ENCODE results near the gene STX3. TPM values are rescaled to one million over a fixed set of nuclear protein-coding genes. Genes with fewer than 3 reads are reported as not detected.
A peak's percentile ranks its signal among the peaks of the same experiment; 100 is the strongest.

STX3 gene
- total RNA-seq, 1 donor from 2014 or later = 14.5 TPM

DNA sequence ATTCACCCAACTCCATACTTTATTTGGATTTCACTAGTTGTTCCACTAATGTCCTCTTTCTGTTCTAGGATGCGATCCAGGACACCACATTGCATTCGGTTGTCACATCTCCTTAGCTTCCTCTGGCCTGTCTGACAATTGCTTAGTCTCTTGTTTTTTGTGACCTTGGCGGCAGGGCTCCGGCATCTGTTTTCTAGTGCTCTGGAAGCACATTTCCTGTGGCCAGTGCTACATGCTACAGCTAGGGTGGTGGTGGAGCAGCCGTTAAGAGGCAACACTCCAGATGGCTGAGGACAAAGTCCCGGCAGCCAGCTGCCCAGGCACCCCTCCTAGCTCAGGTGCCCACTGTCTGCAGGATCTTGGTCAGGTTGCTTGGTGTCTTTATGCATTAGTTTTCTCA lies 6.8 kb downstream of the STX3 start:
- ChIA-PET CTCF (no interaction called here), POLR2A (no interaction called here)
- intact Hi-C loops (cut with micrococcal nuclease) = no loop called here
- Mint-ChIP-seq H3K27ac (no peak overlapping the region), H3K4me1 (peaks cover 16% of the 10 kb centered on the region), H3K27me3 (no peaks in the 10 kb centered on the region), H3K36me3 (ENCODE audit: low read depth) (peaks cover 3% of the 10 kb centered on the region), H3K4me3 (no peak overlapping the region), H3K9me3 (no peaks in the 10 kb centered on the region)
- DNase-seq (no peak), ATAC-seq (ENCODE audit: low read depth) (no peak)
- TF ChIP-seq, protein P1, sequence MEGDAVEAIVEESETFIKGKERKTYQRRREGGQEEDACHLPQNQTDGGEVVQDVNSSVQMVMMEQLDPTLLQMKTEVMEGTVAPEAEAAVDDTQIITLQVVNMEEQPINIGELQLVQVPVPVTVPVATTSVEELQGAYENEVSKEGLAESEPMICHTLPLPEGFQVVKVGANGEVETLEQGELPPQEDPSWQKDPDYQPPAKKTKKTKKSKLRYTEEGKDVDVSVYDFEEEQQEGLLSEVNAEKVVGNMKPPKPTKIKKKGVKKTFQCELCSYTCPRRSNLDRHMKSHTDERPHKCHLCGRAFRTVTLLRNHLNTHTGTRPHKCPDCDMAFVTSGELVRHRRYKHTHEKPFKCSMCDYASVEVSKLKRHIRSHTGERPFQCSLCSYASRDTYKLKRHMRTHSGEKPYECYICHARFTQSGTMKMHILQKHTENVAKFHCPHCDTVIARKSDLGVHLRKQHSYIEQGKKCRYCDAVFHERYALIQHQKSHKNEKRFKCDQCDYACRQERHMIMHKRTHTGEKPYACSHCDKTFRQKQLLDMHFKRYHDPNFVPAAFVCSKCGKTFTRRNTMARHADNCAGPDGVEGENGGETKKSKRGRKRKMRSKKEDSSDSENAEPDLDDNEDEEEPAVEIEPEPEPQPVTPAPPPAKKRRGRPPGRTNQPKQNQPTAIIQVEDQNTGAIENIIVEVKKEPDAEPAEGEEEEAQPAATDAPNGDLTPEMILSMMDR (IDR thresholded peaks at IDR 0.05) = no peak

DNA sequence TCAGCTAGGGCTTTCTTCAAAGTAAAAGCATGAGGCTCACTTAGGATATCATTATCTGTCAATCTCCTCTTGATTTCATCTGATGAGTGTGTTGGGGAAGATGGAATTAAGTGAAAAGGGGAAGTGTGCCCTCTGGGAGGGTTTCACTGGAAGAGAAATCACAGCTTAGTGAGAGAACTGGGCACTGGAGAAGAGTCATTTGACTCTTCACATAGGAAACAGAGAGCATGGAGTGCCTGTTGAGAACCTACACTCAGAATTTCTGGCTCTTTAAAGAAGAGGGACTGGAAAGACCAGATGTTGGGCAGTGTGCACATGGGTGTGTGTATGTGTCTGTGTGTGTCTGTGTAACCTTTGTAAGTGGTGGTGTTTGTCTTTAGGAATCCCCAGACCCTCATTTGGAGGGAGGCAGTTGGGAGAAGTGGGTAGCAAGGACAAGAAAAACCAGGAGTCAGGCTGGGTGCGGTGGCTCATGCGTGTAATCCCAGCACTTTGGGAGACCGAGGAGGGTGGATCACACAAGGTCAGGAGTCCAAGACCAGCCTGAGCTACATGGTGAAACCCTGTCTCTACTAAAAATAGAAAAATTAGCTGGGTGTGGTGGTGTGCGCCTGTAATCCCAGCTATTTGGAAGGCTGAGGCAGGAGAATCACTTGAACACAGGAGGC lies 10.0 kb downstream of the STX3 start:
- no peaks in the 10 kb centered on the region for H3K9me3 Mint-ChIP-seq
- H3K36me3 Mint-ChIP-seq (ENCODE audit: low read depth) = peaks cover 3% of the 10 kb centered on the region
- ChIA-PET CTCF (no interaction called here), POLR2A (no interaction called here)
- ATAC-seq (ENCODE audit: low read depth) = no peak
- intact Hi-C loops (cut with micrococcal nuclease) = no loop called here
- H3K27me3 Mint-ChIP-seq = no peaks in the 10 kb centered on the region
- no peak overlapping the region for H3K27ac Mint-ChIP-seq
- TF ChIP-seq, protein P1 (IDR thresholded peaks at IDR 0.05) = no peak
- H3K4me1 Mint-ChIP-seq = peaks cover 11% of the 10 kb centered on the region
- no peak overlapping the region for H3K4me3 Mint-ChIP-seq
- DNase-seq = no peak

DNA sequence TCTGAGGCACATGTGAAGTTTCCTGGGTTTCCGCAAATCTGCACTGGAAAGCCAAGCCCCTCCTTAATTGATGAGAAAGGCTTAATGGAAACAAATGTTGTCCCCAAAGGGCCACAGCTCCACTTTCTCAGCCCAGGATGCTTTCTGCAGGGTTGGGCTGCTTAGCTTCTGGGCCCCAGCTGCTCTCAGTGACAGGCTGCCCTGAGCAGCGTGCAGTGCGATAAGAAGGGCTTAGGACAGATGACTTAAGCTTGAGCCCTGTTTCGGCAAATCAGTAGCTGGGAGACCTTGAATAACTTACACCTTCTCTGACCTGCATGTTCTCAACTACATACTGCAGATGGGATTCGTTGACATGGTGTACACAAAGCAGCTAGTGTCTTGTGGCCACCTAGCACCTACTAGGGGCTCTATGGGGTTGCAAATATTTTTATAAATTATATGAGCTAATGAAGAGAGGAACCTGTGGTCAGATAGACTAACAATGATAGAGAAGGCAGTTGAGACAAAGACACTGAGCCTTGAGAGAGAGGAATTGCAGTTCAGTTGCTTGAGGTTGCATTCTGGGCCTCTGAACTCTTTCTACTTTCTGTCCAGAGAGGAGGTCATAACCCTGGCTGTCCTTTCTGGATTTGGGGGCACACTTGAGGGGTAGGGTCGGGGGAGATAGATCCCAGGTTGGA lies 11.5 kb downstream of the STX3 start:
- ChIA-PET POLR2A (interaction anchor here (0.7 to 1.1 kb wide), 2 partner anchors 12 to 44 kb away, joined by 3 read pairs; partner anchors contain the start of genes MRPL16 and STX3), CTCF (interaction anchor here (1.2 kb wide), 1 partner anchor 12 kb away, joined by 3 read pairs; the partner anchor contains the start of gene STX3)
- peak overlapping the region; percentile 6 for H3K27ac Mint-ChIP-seq
- DNase-seq (no peak), ATAC-seq (ENCODE audit: low read depth) (no peak)
- intact Hi-C loops (cut with micrococcal nuclease) = no loop called here
- peaks cover 22% of the 10 kb centered on the region for H3K4me1 Mint-ChIP-seq
- no peak overlapping the region for H3K4me3 Mint-ChIP-seq
- H3K9me3 Mint-ChIP-seq = no peaks in the 10 kb centered on the region
- H3K36me3 Mint-ChIP-seq (ENCODE audit: low read depth) = peaks cover 3% of the 10 kb centered on the region
- TF ChIP-seq, protein P1 (IDR thresholded peaks at IDR 0.05) = no peak
- no peaks in the 10 kb centered on the region for H3K27me3 Mint-ChIP-seq

DNA sequence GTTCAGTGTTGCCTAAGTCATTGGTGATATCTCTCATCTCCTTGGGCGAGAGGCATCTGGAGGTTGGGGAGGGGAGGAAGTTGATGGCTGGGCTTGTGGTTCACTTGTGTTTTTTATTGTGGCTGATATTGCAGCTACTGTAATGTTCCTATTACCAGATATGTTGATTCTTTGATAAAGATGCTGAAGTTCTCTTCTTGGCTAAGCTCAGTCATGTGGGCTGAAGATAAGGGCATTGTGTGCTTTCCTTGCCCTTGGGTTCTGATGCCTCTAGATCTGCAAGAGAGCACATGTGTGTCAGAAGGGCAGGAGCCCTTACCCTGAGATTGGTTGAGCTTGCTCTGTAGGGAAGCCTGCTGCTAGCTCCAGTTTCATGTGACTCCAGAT lies 12.0 kb downstream of the STX3 start:
- Mint-ChIP-seq H3K4me3 (no peak overlapping the region), H3K36me3 (ENCODE audit: low read depth) (peaks cover 3% of the 10 kb centered on the region), H3K27ac (peak overlapping the region; percentile 6), H3K27me3 (no peaks in the 10 kb centered on the region), H3K9me3 (no peaks in the 10 kb centered on the region), H3K4me1 (peaks cover 28% of the 10 kb centered on the region)
- intact Hi-C loops (cut with micrococcal nuclease) = no loop called here
- CTCF ChIA-PET = interaction anchor here (1.2 kb wide), 1 partner anchor 13 kb away, joined by 3 read pairs; the partner anchor contains the start of gene STX3
- POLR2A ChIA-PET = interaction anchor here (0.7 kb wide), 1 partner anchor 12 kb away, joined by 3 read pairs; the partner anchor contains the start of gene STX3
- no peak for DNase-seq
- TF ChIP-seq, protein P1 (IDR thresholded peaks at IDR 0.05) = no peak
- ATAC-seq (ENCODE audit: low read depth) = no peak

DNA sequence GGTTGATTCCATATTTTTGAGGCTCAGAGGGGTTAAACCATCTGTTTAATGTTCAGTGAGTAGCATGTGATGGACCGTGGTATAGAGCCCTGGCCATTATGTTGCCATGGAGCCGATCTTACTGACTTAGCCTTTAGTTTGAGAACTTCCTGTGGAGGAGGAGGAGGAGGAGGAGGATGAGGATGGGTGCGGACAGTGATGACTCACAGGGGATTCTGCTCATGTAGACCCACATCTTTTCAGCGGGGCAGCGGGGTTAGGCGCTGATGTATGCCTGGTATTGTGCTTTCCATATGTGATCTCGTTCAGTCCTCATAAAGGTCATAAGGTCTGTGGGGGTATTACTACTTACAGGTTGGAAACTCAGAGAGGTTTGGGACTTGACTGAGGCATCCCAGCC lies 13.9 kb downstream of the STX3 start:
- POLR2A ChIA-PET = no interaction called here
- DNase-seq = no peak

More for the DNA sequence above, 13.9 kb downstream of the STX3 start:
- CTCF ChIA-PET = interaction anchor here (1.5 kb wide), 1 partner anchor 15 kb away, joined by 4 read pairs; the partner anchor contains the start of gene STX3
- no peak for ATAC-seq (ENCODE audit: low read depth)
- Mint-ChIP-seq H3K27ac (no peak overlapping the region), H3K27me3 (no peaks in the 10 kb centered on the region), H3K9me3 (no peaks in the 10 kb centered on the region), H3K4me3 (no peak overlapping the region), H3K4me1 (peaks cover 39% of the 10 kb centered on the region), H3K36me3 (ENCODE audit: low read depth) (peaks cover 4% of the 10 kb centered on the region)
- TF ChIP-seq, protein P1 (IDR thresholded peaks at IDR 0.05) = no peak
- intact Hi-C loops (cut with micrococcal nuclease) = no loop called here
